HFFc6 (cell line): Measurements from ENCODE around the gene RASA3. TPM values are rescaled to one million over a fixed set of nuclear protein-coding genes. Genes with fewer than 3 reads are reported as not detected.
"Not testable (repeated sequence)": the region's sequence is repeated elsewhere in the genome, so short reads cannot be mapped to it uniquely, and the experiment has no call there.

Experiments
- DNase-seq: peaks from one replicate; pipeline ENCODE4 v3.0.0-alpha.2; 2018
- H3K27ac Mint-ChIP-seq: 2 replicates; pipeline ENCODE4 v1.8.0; 2020; ENCODE audit warnings: mild to moderate bottlenecking, mixed read lengths
- H3K27me3 Mint-ChIP-seq: 2 replicates; pipeline ENCODE4 v1.8.0; 2021; ENCODE audit warnings: mild to moderate bottlenecking, moderate library complexity, mixed read lengths; ENCODE audit not compliant: insufficient read depth
- H3K36me3 Mint-ChIP-seq: 2 replicates; pipeline ENCODE4 v1.8.0; 2021; ENCODE audit warnings: low read depth, mixed read lengths
- H3K4me1 Mint-ChIP-seq: 2 replicates; pipeline ENCODE4 v1.8.0; 2020; ENCODE audit warnings: low read depth, mixed read lengths
- H3K4me3 Mint-ChIP-seq: 2 replicates; pipeline ENCODE4 v1.8.0; 2020; ENCODE audit warnings: mild to moderate bottlenecking, moderate library complexity, mixed read lengths
- H3K9me3 Mint-ChIP-seq: 2 replicates; pipeline ENCODE4 v1.8.0; 2020; ENCODE audit warnings: mild to moderate bottlenecking, mixed read lengths
- total RNA-seq, 6 experiments: library from RNA; stranded (reverse); fragmentation: NEBNext Ultra II Directional; extraction: Animal tissue kit (Norgen Biotek cat#: 25700); gene quantifications; 2 replicates in 1 of 6; 3 replicates in 5 of 6; pipeline ENCODE4 v1.2.3, GENCODE V29; 2021
- TF ChIP-seq, protein P1 (sequence below): fragments of 200-600 bp; sonication (generic); IDR thresholded peaks from 2 replicates; pipeline ENCODE4 v1.5.0; 2021; ENCODE audit warnings: antibody characterized with exemption, mild to moderate bottlenecking

Gene RASA3
- total RNA-seq, 6 experiments from 2014 or later, result 31.6 to 37.6 (median 33.1) TPM

DNA sequence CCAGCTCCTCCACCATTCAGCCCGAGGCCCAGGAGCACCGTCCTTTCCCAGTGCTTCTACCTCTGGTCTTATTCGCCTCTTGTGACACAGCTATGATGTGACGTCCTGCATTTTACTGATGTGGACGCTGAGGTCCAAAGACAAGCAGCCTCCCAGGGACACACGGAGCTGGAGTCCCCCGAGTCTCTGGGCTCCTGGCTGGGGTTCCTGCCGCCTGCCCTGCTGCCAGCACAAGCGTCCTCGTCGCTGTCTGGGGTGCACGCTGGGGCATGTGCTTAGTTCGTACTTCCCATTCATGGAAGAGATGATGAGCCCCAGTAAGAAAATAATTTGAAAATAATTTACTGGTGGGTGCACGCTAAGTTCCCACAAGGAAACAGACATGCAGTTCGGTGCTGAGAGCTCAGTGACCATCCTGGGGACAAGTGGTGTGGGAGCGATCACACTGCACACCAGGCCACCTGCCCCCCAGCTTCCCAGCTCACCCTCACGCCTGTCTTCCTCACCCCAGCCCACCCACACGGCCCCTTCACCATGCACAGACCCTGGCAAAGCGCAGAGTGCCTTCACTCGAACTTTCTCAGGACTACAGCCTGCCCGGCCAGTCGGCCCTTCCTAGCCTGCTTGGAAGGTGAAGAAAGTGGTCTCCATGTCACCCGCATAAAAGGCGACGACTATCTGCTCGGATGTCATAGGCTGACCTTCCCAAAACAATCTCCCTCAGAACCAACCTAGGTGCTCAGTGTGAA lies 32.4 kb upstream of the RASA3 start:
- H3K4me1 Mint-ChIP-seq, result peaks cover 19% of the 10 kb centered on the region
- no peaks in the 10 kb centered on the region for H3K36me3 Mint-ChIP-seq
- H3K27me3 Mint-ChIP-seq, result peaks cover 20% of the 10 kb centered on the region

DNA sequence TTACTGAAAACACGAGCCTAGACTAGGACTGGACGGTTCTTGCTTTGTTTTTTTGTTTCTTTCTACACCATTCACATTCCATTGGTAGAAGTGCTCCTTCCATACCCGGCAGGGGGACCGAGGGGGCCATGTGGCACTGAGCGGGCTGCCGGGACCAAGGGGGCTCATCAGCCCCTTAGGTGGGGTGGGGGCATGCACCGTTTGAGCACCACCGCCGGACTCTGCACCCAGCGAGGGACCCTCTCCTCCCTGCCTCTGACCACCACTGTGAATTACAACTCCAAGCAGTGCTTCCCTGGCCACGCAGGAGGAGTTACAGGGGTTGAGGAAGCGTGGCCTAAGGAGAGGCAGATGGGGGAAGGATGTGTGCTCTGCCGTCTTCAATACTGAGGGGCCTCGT lies 31.6 kb upstream of the RASA3 start:
- DNase-seq, result no peak
- peaks cover 20% of the 10 kb centered on the region for H3K27me3 Mint-ChIP-seq
- H3K9me3 Mint-ChIP-seq, result no peaks in the 10 kb centered on the region
- TF ChIP-seq, protein P1, sequence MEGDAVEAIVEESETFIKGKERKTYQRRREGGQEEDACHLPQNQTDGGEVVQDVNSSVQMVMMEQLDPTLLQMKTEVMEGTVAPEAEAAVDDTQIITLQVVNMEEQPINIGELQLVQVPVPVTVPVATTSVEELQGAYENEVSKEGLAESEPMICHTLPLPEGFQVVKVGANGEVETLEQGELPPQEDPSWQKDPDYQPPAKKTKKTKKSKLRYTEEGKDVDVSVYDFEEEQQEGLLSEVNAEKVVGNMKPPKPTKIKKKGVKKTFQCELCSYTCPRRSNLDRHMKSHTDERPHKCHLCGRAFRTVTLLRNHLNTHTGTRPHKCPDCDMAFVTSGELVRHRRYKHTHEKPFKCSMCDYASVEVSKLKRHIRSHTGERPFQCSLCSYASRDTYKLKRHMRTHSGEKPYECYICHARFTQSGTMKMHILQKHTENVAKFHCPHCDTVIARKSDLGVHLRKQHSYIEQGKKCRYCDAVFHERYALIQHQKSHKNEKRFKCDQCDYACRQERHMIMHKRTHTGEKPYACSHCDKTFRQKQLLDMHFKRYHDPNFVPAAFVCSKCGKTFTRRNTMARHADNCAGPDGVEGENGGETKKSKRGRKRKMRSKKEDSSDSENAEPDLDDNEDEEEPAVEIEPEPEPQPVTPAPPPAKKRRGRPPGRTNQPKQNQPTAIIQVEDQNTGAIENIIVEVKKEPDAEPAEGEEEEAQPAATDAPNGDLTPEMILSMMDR, result no peak
- H3K4me1 Mint-ChIP-seq, result peaks cover 19% of the 10 kb centered on the region
- H3K4me3 Mint-ChIP-seq, result no peak overlapping the region
- no peak overlapping the region for H3K27ac Mint-ChIP-seq
- H3K36me3 Mint-ChIP-seq, result no peaks in the 10 kb centered on the region

More for the DNA sequence above, 32.4 kb upstream of the RASA3 start:
- DNase-seq, result no peak
- TF ChIP-seq, protein P1, result no peak
- no peaks in the 10 kb centered on the region for H3K9me3 Mint-ChIP-seq
- no peak overlapping the region for H3K4me3 Mint-ChIP-seq
- H3K27ac Mint-ChIP-seq, result no peak overlapping the region

DNA sequence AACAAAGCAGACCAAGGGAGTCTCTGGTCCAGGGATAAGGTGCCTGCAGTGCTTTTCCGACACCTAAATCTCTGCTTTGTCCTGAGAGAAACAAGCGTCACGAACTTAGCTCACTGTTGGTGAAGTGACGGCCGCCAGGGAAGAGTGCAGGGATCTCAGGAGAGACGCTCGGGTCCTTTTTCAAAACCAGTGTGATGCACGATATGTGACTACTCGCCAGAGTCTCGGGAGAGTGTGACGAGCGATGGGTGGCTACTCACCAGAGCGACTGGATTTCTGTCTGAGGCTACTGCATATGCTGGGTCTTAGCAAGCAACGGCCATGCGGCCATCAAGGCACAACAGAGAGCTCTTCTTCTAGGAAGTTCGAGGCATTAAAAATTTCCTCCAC lies 30.1 kb upstream of the RASA3 start:
- no peaks in the 10 kb centered on the region for H3K9me3 Mint-ChIP-seq
- no peak for DNase-seq
- peaks cover 22% of the 10 kb centered on the region for H3K27me3 Mint-ChIP-seq
- H3K4me1 Mint-ChIP-seq, result peaks cover 18% of the 10 kb centered on the region
- no peaks in the 10 kb centered on the region for H3K36me3 Mint-ChIP-seq
- TF ChIP-seq, protein P1, result no peak
- peak overlapping the region; percentile 74; the same call in 1 of the 2 replicates for H3K4me3 Mint-ChIP-seq
- no peak overlapping the region for H3K27ac Mint-ChIP-seq

DNA sequence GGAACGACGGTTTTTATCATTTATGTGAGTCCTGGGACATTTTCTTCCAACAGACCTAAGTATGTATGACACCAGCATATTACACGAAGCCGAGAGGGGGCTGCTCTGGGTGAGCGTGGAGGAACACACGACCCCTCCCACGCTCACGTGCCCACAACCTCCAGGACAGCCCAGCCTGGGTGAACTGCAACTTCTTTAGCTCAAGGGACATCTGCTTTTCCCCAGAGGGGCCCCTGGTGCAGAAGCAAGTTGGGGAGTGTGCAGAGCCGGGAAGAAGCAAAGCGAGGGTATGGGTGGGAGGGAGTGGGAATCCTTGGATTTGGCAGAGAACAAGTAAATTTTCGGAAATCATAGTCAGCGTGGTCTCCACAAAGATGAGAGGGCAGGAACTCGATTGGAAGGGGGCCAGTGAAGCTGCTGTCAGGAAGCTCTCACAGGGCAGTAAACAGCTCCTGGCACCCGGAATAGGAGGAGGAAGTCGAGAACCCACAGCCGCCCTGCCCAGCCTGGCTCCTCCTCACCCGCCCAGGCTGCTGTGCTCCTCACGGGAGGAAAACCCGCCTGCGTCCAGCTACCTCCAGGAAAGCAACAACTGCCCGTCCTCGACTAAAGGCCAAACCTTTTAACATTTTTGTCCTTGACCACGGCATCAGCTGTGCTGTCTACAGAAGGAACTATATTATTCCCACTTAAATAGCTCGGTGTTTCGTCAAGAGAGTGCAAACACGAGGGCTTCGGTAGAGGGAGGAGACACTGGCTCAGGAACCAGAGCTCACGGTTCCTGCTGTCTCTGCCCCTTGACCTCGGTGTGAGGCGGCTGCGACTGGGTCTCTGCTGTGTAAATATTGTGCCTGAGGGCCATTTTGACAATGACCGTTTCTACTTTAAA lies 29.5 kb upstream of the RASA3 start:
- TF ChIP-seq, protein P1, result no peak
- DNase-seq, result no peak
- peak overlapping the region; percentile 74 for H3K4me3 Mint-ChIP-seq
- H3K4me1 Mint-ChIP-seq, result peaks cover 12% of the 10 kb centered on the region
- no peaks in the 10 kb centered on the region for H3K36me3 Mint-ChIP-seq
- no peak overlapping the region for H3K27ac Mint-ChIP-seq
- peaks cover 22% of the 10 kb centered on the region for H3K27me3 Mint-ChIP-seq
- H3K9me3 Mint-ChIP-seq, result no peaks in the 10 kb centered on the region

DNA sequence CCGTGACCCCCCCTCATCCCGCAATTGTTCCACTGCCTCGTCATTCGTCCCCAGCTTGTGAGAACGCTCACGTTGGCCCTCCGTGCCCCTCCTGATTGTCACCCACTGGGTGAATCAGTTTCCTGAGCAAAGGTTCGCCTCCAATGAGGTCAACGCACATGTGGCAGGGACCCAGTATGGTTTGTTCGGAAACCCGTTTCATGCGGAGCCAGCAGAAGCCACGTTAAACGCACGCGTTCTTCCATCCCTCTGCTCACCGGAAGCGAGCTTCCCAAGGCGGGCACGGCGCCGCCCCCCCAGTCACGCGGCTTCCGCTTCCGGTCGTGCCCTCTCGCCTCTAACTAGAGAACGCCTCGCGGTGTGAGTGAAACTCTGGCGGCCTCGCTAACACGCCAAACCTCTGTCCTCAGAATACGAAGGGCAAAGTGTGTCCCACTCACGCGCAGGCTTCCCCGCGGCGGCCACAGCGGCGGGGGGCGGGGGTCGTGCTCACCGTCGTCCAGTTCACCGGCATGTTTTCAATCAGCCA lies 28.7 kb upstream of the RASA3 start:
- peaks cover 17% of the 10 kb centered on the region for H3K4me1 Mint-ChIP-seq
- H3K9me3 Mint-ChIP-seq, result no peaks in the 10 kb centered on the region
- peaks cover 18% of the 10 kb centered on the region for H3K27me3 Mint-ChIP-seq
- TF ChIP-seq, protein P1, result no peak
- DNase-seq, result no peak
- H3K4me3 Mint-ChIP-seq, result no peak overlapping the region
- no peaks in the 10 kb centered on the region for H3K36me3 Mint-ChIP-seq
- no peak overlapping the region for H3K27ac Mint-ChIP-seq

DNA sequence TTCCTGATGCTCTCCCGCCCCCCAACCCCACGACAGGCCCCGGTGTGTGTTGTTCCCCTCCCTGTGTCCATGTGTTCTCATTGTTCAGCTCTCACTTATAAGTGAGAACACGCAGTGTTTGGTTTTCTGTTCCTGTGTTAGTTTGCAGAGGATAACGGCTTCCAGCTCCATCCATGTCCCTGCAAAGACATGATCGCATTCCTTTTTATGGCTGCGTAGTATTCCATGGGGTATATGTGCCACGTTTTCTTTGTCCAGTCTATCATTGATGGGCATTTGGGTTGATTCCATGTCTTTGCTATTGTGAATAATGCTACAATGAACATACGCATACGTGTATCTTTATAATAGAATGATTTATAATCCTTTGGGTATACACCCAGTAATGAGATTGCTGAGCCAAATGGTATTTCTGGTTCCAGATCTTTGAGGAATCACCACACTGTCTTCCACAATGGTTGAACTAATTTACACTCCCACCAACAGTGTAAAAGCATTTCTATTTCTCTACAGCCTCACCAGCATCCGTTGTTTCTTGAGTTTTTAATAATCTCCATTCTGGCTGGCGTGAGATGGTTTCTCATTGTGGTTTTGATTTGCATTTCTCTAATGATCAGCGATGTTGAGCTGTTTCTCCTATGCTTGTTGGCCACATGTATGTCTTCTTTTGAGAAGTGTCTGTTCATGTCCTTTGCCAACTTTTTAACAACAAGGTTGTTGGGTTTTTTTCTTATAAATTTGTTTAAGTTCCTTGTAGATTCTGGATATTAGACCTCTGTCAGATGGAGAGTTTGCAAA lies 26.6 kb upstream of the RASA3 start:
- not testable (repeated sequence) for H3K4me3 Mint-ChIP-seq, H3K36me3 Mint-ChIP-seq, H3K9me3 Mint-ChIP-seq, H3K27ac Mint-ChIP-seq, DNase-seq
- Mint-ChIP-seq H3K4me1 (peaks cover 17% of the 10 kb centered on the region), H3K27me3 (peaks cover 10% of the 10 kb centered on the region)
